H1 (cell line): ENCODE measurements around the gene RNF32. TPM values are rescaled to one million over a fixed set of nuclear protein-coding genes. Genes with fewer than 3 reads are reported as not detected.

ENCODE experiments used
- CTCF ChIA-PET: fragments of 300-600 bp; sonication (Branson Sonifier 250); formaldehyde crosslinking; loops from one replicate; lab custom pipeline; 2021; ENCODE audit not compliant: partially characterized antibody; lab: Charles Lee
- POLR2A ChIA-PET: fragments of 300-600 bp; sonication (Branson Sonifier 250); formaldehyde crosslinking; loops from one replicate; lab custom pipeline; 2021; ENCODE audit warnings: inconsistent platforms; ENCODE audit not compliant: partially characterized antibody; lab: Charles Lee
- DNase-seq, 2 experiments: peaks; one replicate each; pipeline versions ENCODE4 v3.0.0 to v3.0.0-alpha.2; 2010 to 2022; ENCODE audit warnings: low spot score in 2 of 2, low read depth in 1 of 2, mixed read lengths in 1 of 2
- FAIRE-seq: peaks from 2 replicates; lab custom pipeline; 2011; peaks lifted over from hg19 to GRCh38; lab: Jason Lieb, UNC
- H2AFZ ChIP-seq: 2 replicates; pipeline ENCODE4 v1.8.1; 2012; ENCODE audit warnings: low read length, inconsistent platforms
- H2AK5ac ChIP-seq: 2 replicates; pipeline ENCODE4 v1.6.1; 2013; ENCODE audit warnings: low read depth, low read length
- H2BK120ac ChIP-seq: replicated peaks from 2 replicates; pipeline ENCODE3; 2013; ENCODE audit warnings: low read depth, low read length, inconsistent platforms
- H2BK12ac ChIP-seq: 2 replicates; pipeline ENCODE4 v1.6.1; 2013; ENCODE audit warnings: low read depth, low read length
- H2BK15ac ChIP-seq: 2 replicates; pipeline ENCODE4 v1.6.1; 2013; ENCODE audit warnings: low read length
- H2BK20ac ChIP-seq: 2 replicates; pipeline ENCODE4 v1.6.1; 2013; ENCODE audit warnings: low read length
- H2BK5ac ChIP-seq: 2 replicates; pipeline ENCODE4 v1.6.1; 2013; ENCODE audit warnings: low read depth, low read length
- H3K14ac ChIP-seq: 2 replicates; pipeline ENCODE4 v1.6.1; 2013; ENCODE audit warnings: inconsistent platforms; ENCODE audit not compliant: insufficient read length
- H3K18ac ChIP-seq: 2 replicates; pipeline ENCODE4 v1.6.1; 2013; ENCODE audit warnings: low read length; ENCODE audit errors: extremely low read depth
- H3K23ac ChIP-seq: 2 replicates; pipeline ENCODE4 v1.6.1; 2013; ENCODE audit warnings: inconsistent platforms; ENCODE audit not compliant: insufficient read length
- H3K23me2 ChIP-seq: 2 replicates; pipeline ENCODE4 v1.6.1; 2013; ENCODE audit warnings: low read depth, low read length
- H3K27ac ChIP-seq: 2 replicates; pipeline ENCODE4 v1.6.1; 2011; ENCODE audit warnings: low read depth, low read length, inconsistent platforms
- H3K27me3 ChIP-seq, 4 experiments: replicated peaks in 1 of 4; 1 replicate in 1 of 4; 2 replicates in 3 of 4; pipeline versions ENCODE4 v1.6.1 to v1.8.1; 2011 to 2013; ENCODE audit warnings: low read length in 3 of 4, mild to moderate bottlenecking in 3 of 4, inconsistent platforms in 2 of 4, mixed read lengths in 2 of 4, moderate library complexity in 1 of 4; ENCODE audit not compliant: control insufficient read depth in 3 of 4, insufficient read depth in 3 of 4; ENCODE audit errors: extremely low read depth in 1 of 4
- H3K36me3 ChIP-seq, 4 experiments: 2 replicates each; pipeline versions ENCODE4 v1.6.1 to v1.8.1; 2011 to 2013; ENCODE audit warnings: mild to moderate bottlenecking in 4 of 4, low read length in 3 of 4, moderate library complexity in 2 of 4, control low read depth in 1 of 4, inconsistent platforms in 1 of 4; ENCODE audit not compliant: insufficient read depth in 4 of 4, control insufficient read depth in 2 of 4
- H3K4ac ChIP-seq: replicated peaks from 2 replicates; pipeline ENCODE3; 2013; ENCODE audit warnings: low read length, low read depth, mixed read lengths, inconsistent platforms; ENCODE audit not compliant: insufficient read length
- H3K4me1 ChIP-seq, 4 experiments: replicated peaks in 1 of 4; 1 replicate in 1 of 4; 2 replicates in 3 of 4; pipeline versions ENCODE4 v1.6.1 to v1.8.1; 2011 to 2013; ENCODE audit warnings: low read length in 3 of 4, inconsistent platforms in 2 of 4, mixed read lengths in 1 of 4; ENCODE audit not compliant: insufficient read depth in 4 of 4, control insufficient read depth in 3 of 4
- H3K4me2 ChIP-seq, 2 experiments: 2 replicates each; pipeline versions ENCODE4 v1.6.1 to v1.8.1; 2011 to 2013; ENCODE audit warnings: low read depth in 2 of 2, low read length in 2 of 2, control low read depth in 1 of 2, inconsistent platforms in 1 of 2, mild to moderate bottlenecking in 1 of 2; ENCODE audit not compliant: insufficient read depth in 1 of 2
- H3K4me3 ChIP-seq, 4 experiments: fragments of 200-600, 300-600 bp in 1 of 4; sonication (generic), shearing (Covaris generic), sonication (Bioruptor Twin) in 1 of 4; 2 replicates each; pipeline versions ENCODE4 v1.5.1 to v1.8.1; 2011 to 2016; ENCODE audit warnings: low read length in 4 of 4, low read depth in 3 of 4, control low read depth in 2 of 4, inconsistent platforms in 2 of 4, mild to moderate bottlenecking in 2 of 4, mixed read lengths in 1 of 4, moderate library complexity in 1 of 4; ENCODE audit not compliant: insufficient read depth in 2 of 4; ENCODE audit errors: extremely low read depth in 1 of 4
- H3K56ac ChIP-seq: replicated peaks from 2 replicates; pipeline ENCODE3; 2013; ENCODE audit warnings: low read depth, mild to moderate bottlenecking, mixed read lengths, low read length, inconsistent platforms; ENCODE audit not compliant: insufficient read length
- H3K79me1 ChIP-seq: 2 replicates; pipeline ENCODE4 v1.6.1; 2013; ENCODE audit warnings: low read depth, low read length, control low read depth
- H3K79me2 ChIP-seq, 2 experiments: 2 replicates each; pipeline versions ENCODE4 v1.6.1 to v1.8.1; 2012 to 2013; ENCODE audit warnings: low read length in 2 of 2, mild to moderate bottlenecking in 2 of 2, inconsistent platforms in 1 of 2; ENCODE audit not compliant: insufficient read depth in 2 of 2, control insufficient read depth in 1 of 2
- H3K9ac ChIP-seq, 4 experiments: replicated peaks in 1 of 4; 1 replicate in 1 of 4; 2 replicates in 3 of 4; pipeline versions ENCODE4 v1.6.1 to v1.8.1; 2011 to 2013; ENCODE audit warnings: low read depth in 3 of 4, low read length in 3 of 4, control low read depth in 2 of 4, mild to moderate bottlenecking in 2 of 4, moderate library complexity in 2 of 4, inconsistent platforms in 1 of 4; ENCODE audit errors: extremely low read depth in 1 of 4
- H3K9me3 ChIP-seq, 2 experiments: 2 replicates each; pipeline versions ENCODE4 v1.6.1 to v1.8.1; 2012 to 2013; ENCODE audit warnings: mild to moderate bottlenecking in 2 of 2, moderate library complexity in 2 of 2, control low read depth in 1 of 2, inconsistent platforms in 1 of 2, low read depth in 1 of 2, low read length in 1 of 2, mixed read lengths in 1 of 2; ENCODE audit not compliant: insufficient read depth in 2 of 2
- H4K20me1 ChIP-seq, 2 experiments: replicated peaks in 1 of 2; 2 replicates each; pipeline versions ENCODE3 to v1.8.1; 2011 to 2013; ENCODE audit warnings: inconsistent platforms in 2 of 2, low read length in 2 of 2, mild to moderate bottlenecking in 1 of 2; ENCODE audit not compliant: insufficient read depth in 2 of 2, control insufficient read depth in 1 of 2
- H4K5ac ChIP-seq: 2 replicates; pipeline ENCODE4 v1.6.1; 2013; ENCODE audit warnings: low read length, low read depth, mixed read lengths, inconsistent platforms; ENCODE audit not compliant: insufficient read length
- H4K8ac ChIP-seq: 2 replicates; pipeline ENCODE4 v1.8.0; 2013; ENCODE audit warnings: mild to moderate bottlenecking, moderate library complexity, low read length, inconsistent platforms; ENCODE audit not compliant: insufficient read depth; ENCODE audit errors: extremely low read depth
- H4K91ac ChIP-seq: replicated peaks from 2 replicates; pipeline ENCODE3; 2013; ENCODE audit warnings: low read length, mixed read lengths, inconsistent platforms; ENCODE audit not compliant: insufficient read length
- CBX5 ChIP-seq: fragments of 300-800, 300-1000 bp; sonication (generic); IDR thresholded peaks from 2 replicates; pipeline ENCODE4 v1.7.1; 2016; ENCODE audit warnings: antibody characterized with exemption, low read length, low read depth
- GABPA ChIP-seq: IDR thresholded peaks from 2 replicates; pipeline ENCODE4 v1.6.1; 2011; ENCODE audit warnings: mild to moderate bottlenecking, low read length, moderate library complexity, borderline replicate concordance; ENCODE audit not compliant: insufficient read depth
- PHF8 ChIP-seq: fragments of 200-600 bp; sonication (generic); conservative IDR thresholded peaks from 2 replicates; pipeline ENCODE4 v1.7.1; 2012; ENCODE audit warnings: low read depth, mild to moderate bottlenecking, inconsistent platforms, low read length, moderate library complexity
- RXRA ChIP-seq: IDR thresholded peaks from 2 replicates; pipeline ENCODE4 v1.6.1; 2011; ENCODE audit warnings: low read depth, mild to moderate bottlenecking, low read length, moderate library complexity; ENCODE audit not compliant: insufficient read depth
- TBP ChIP-seq: IDR thresholded peaks from 2 replicates; pipeline ENCODE4 v1.6.1; 2011; ENCODE audit warnings: low read depth, low read length, improper control_type of control experiment
- TEAD4 ChIP-seq: IDR thresholded peaks from 2 replicates; pipeline ENCODE4 v1.6.1; 2012; ENCODE audit warnings: low read depth, low read length, inconsistent platforms, mixed read lengths
- WGBS, 2 experiments: shearing (Covaris generic) in 1 of 2; methylation state at CpG; one replicate each; pipeline versions ENCODE4 v1.1.6 to v1.1.7; 2013 to 2015; ENCODE audit warnings: low lambda C conversion rate in 2 of 2, mixed read lengths in 2 of 2, inconsistent platforms in 1 of 2, low coverage in 1 of 2, missing lambda C conversion rate in 1 of 2; ENCODE audit not compliant: insufficient replicate concordance in 2 of 2, insufficient coverage in 1 of 2, insufficient read length in 1 of 2; ENCODE audit errors: extremely low coverage in 1 of 2, missing lambda C conversion rate in 1 of 2; 5-methylcytosine and 5-hydroxymethylcytosine counted together
- polyA plus RNA-seq, 7 experiments: library from polyadenylated mRNA; depleted of rRNA in 3 of 7; stranded (reverse) in 5 of 7; unstranded in 2 of 7; fragments of >200 nt in 5 of 7; fragments of 200-250 nt in 2 of 7; gene quantifications; 1 replicate in 5 of 7; 2 replicates in 1 of 7; 4 replicates in 1 of 7; pipeline versions ENCODE4 v1.2.1 to v1.2.3, GENCODE V29; 2011 to 2013; ENCODE audit warnings: missing spikeins in 2 of 7, mixed read lengths in 2 of 7
- total RNA-seq: library from RNA; stranded (reverse); fragmentation: NEBNext Ultra II Directional; extraction: Animal tissue kit (Norgen Biotek cat#: 25700); gene quantifications from 2 replicates; pipeline ENCODE4 v1.2.1, GENCODE V29; 2021

RNF32 gene
- total and polyA plus RNA-seq, 2 of the 8 experiments (the other 6 are each of a cell fraction or from before 2014, with no cell fraction given) = 0.48 to 1.2 TPM

DNA sequence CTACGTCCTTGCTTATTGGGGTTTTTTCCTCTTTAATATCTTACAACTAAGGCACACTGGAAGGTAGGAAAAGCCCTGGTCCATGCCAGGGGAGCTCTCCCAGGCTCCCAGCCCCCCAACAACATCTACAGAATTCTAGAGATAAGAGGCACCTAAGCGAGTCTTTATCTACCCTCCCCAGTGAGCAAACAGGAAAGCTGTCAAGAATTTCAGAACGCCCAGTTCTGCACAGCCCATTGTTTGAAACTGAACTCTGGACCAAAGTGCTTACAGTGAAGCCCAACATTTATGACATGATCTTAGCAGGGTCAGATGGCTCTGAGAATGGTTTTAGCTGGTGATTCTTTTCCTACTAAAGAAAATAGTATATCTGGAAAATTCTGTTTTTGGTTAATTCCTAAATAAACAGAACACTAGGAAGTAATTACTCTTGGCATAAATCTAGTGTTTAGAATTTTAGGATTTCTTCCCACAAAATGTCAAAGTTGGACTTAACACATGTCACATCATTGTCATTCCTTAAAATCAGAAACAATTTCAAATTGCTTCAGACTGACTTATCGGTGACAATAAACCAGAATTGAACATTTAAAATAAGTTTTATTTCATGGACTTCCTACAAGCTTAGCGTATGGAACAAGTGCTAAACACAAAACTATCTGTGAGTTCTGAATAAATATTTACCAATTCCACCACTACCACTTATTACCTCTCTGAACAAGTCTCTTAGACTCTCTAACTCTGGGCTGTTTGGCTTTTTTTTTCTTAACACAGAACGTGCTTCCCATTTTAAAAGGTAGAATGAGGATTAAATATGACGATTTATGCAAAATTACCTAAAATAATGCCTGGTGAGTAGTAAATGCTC, 31.3 kb upstream of the RNF32 start:
- Histone ChIP-seq H3K4me2 (no peak overlapping the region), H2BK20ac (no peak overlapping the region), H4K20me1 (no peaks in the 10 kb centered on the region), H4K91ac (no peak overlapping the region), H3K9ac (no peak overlapping the region), H2BK5ac (no peak overlapping the region), H3K18ac (no peak overlapping the region), H3K4ac (no peak overlapping the region), H2BK15ac (no peak overlapping the region), H3K14ac (no peak overlapping the region), H3K4me1 (peaks cover 0 to 2% (median under 1%) of the 10 kb centered on the region in 4 experiments; a peak in 3 of 7 replicates), H2BK12ac (no peak overlapping the region), H2BK120ac (no peak overlapping the region), H3K27me3 (no peaks in the 10 kb centered on the region), H2AK5ac (no peak overlapping the region), H3K79me2 (no peaks in the 10 kb centered on the region), H3K23ac (no peak overlapping the region), H3K56ac (no peak overlapping the region), H3K36me3 (no peaks in the 10 kb centered on the region), H3K9me3 (no peaks in the 10 kb centered on the region), H4K5ac (no peak overlapping the region), H4K8ac (no peak overlapping the region), H3K79me1 (no peaks in the 10 kb centered on the region), H3K23me2 (no peaks in the 10 kb centered on the region), H2AFZ (no peak overlapping the region), H3K4me3 (no peak overlapping the region), H3K27ac (no peak overlapping the region)
- FAIRE-seq (no peak), DNase-seq (no peak)
- TF ChIP-seq PHF8 (no peak), TBP (no peak), CBX5 (no peak), GABPA (no peak), RXRA (no peak), TEAD4 (no peak)
- WGBS, 2 experiments = 88% methylated on average over 7 of the region's 7 CpGs; no CpG with 5 or more reads in 1 of the 2 experiments
- CTCF ChIA-PET = interaction anchor here (1.9 to 2.0 kb wide), 2 partner anchors 10 to 18 kb away, joined by 5 to 6 read pairs; no protein-coding TSS in a partner anchor
- POLR2A ChIA-PET = interaction anchor here (1.9 kb wide), 1 partner anchor 10 kb away, joined by 5 read pairs; no protein-coding TSS in a partner anchor
